ENCODE results near the gene RBBP9.
A peak's percentile ranks its signal among the peaks of the same experiment; 100 is the strongest.
"Not testable (repeated sequence)": the region's sequence is repeated elsewhere in the genome, so short reads cannot be mapped to it uniquely, and the experiment has no call there.

RBBP9 gene

DNA sequence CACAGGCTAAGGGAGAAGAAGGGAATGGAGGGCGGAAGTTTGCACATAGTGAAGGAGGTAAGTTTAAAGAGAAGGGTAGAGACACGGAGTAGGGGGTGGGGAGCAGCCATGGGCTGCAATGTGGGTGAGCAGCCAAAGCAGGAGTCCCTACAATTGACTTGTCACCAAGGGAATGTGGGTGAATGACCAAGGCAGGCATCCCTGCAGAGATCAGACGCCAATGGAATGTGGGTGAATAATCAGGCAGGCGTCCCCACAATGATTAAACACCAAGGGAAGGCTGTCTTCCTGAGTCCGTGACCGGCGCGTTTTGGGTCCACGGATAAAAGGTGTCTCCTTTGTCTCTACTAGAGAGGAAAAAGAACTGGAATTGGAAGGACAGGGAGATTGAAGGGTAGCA, 25.0 kb upstream of the RBBP9 start:
- H3K9ac ChIP-seq (ENCODE audit: low read depth, low read length); H3K4me1 ChIP-seq (ENCODE audit: insufficient read depth, low read length); H3K9me3 ChIP-seq (ENCODE audit: control insufficient read depth, insufficient read depth, low read length): not testable (repeated sequence)
- peaks cover 21% of the 10 kb centered on the region for H3K36me3 ChIP-seq (ENCODE audit: insufficient read depth, low read length)

DNA sequence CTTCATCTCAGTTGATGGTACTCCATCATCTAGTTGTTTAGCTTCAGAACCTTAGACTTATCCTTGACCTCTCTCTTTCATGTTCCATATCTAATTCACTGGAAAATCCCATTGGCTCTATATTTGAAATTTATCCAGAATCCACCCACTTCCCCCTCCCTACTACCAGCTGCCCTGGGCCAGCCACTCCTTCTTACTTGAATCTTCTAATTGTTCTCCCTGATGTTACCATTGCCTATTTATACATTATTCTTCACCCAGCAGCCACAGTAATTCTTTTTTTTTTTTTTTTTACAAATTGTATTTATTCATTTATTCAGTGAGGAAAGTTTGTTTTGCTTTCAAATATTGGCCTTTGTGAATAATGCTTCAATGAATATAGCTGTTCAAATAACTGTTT, 18.9 kb upstream of the RBBP9 start:
- Histone ChIP-seq H3K9ac (ENCODE audit: low read depth, low read length) (no peak overlapping the region), H3K9me3 (ENCODE audit: control insufficient read depth, insufficient read depth, low read length) (no peaks in the 10 kb centered on the region), H3K36me3 (ENCODE audit: insufficient read depth, low read length) (peaks cover 9% of the 10 kb centered on the region), H3K4me1 (ENCODE audit: insufficient read depth, low read length) (no peaks in the 10 kb centered on the region)

DNA sequence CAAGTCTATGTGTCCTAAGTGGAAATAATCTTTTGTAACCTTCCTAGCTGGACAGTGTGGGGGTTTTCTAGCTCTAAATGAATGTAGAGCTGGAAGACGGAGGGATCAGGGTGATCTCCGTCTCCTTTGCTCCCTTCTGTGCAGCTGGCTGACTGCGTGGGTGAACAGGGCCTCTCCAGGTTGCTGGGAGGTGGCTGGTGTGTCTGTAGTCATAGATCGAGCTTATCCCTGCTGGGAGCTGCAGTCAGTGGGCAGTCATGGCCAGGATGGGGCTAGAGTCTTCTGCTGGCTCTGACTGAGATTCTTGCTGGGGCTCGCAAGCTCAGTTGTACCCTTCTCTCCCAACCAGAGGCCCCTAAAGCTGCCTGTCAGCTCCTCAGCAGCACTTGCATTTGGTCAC, 17.1 kb upstream of the RBBP9 start:
- Histone ChIP-seq H3K4me1 (ENCODE audit: insufficient read depth, low read length) (no peaks in the 10 kb centered on the region), H3K9me3 (ENCODE audit: control insufficient read depth, insufficient read depth, low read length) (no peaks in the 10 kb centered on the region), H3K9ac (ENCODE audit: low read depth, low read length) (no peak overlapping the region), H3K36me3 (ENCODE audit: insufficient read depth, low read length) (peaks cover 12% of the 10 kb centered on the region)

DNA sequence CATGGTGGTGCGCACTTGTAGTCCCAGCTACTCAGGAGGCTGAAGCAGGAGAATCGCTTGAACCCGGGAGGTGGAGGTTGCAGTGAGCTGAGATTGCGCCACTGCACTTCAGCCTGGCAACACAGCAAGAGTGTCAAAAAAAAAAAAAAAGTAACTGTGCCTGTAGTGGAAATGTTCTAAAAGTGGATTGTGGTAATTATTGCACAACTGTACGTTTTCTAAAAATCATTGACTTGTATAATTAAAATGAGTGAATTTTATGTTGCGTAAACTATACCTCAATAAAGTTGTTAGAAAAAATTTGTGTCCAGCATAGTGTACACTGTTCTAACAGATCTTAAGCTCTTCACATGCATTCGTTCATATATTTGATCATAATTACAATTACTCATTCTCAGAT, 16.2 kb upstream of the RBBP9 start:
- H3K9me3 ChIP-seq (ENCODE audit: control insufficient read depth, insufficient read depth, low read length): no peaks in the 10 kb centered on the region
- peaks cover 12% of the 10 kb centered on the region for H3K36me3 ChIP-seq (ENCODE audit: insufficient read depth, low read length)
- no peaks in the 10 kb centered on the region for H3K4me1 ChIP-seq (ENCODE audit: insufficient read depth, low read length)
- H3K9ac ChIP-seq (ENCODE audit: low read depth, low read length): no peak overlapping the region

DNA sequence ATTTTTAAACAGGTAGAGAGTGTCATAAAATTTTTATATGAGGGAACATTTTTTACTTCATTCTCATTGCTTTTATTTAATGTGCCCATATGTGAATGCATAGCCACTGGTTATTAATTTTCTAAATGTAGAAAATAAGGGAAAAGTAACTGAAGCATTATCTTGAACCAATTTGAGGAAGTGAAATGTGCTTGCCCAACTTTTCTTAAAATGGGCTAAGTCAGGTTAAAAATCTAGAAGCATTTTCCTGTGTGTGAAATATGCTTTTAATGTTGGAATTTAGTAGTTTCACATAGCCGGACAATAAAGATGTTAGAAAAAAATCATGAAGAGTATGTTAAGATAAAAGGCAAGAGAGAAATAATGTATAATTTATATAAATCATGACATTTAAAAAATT, 14.5 kb upstream of the RBBP9 start:
- peaks cover 12% of the 10 kb centered on the region for H3K36me3 ChIP-seq (ENCODE audit: insufficient read depth, low read length)
- H3K9me3 ChIP-seq (ENCODE audit: control insufficient read depth, insufficient read depth, low read length): no peaks in the 10 kb centered on the region
- H3K9ac ChIP-seq (ENCODE audit: low read depth, low read length): no peak overlapping the region
- H3K4me1 ChIP-seq (ENCODE audit: insufficient read depth, low read length): no peaks in the 10 kb centered on the region

DNA sequence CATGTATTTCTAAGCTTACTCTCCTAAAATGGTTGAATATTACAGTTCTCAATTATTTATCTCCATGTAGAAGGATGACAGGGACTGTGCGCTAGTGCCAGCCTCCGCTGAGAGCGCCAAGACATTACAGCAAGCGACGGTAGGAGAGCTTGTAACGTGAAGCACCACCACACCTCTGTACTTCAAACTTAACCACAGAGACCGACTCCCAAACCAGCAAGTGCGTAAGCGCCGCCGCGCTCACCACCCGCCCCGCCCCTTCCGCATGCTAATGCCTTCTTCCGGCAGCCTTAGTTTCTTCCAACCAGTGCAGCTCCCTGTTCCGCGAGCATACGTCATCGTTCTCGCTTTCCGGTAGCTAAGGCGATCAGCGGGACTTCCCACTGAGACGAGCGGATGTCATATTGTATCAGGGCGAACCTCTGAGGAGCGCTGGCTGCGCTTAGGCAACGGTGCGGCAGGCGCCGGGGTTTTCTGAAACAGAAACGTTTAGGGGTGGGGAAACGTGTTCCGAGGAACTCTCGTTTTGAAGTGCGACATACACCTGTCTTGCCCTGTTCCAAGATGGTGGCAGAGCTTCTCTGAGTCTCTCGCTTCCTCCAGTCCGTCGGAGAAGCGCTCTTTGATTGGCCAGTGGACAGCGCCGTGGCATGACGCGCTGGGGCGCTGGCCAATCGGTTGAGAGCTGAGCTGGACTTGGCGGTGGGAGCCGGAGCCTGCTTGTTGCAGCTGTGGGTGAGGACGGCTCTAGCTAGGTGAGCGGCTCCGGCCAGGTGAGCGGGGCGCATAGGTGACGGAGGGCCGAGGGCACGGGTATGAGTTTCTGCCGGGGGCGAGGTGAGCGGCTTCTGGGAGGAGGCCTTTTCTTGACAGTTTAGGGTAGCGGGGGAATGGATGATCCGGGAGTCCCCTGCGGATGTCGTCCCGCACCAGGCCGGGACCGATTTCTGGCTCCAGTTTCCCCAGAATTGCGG, 10.5 kb upstream of the RBBP9 start, which contains the start of gene SEC23B:
TSS of gene SEC23B (plus strand) at position 723 of the 974 bp plus-strand sequence. CDS start 2,896 bp downstream, outside the sequence.
- H3K9ac ChIP-seq (ENCODE audit: low read depth, low read length): peak within 1 kb of the TSS; percentile 90
- H3K4me1 ChIP-seq (ENCODE audit: insufficient read depth, low read length): no peaks in the 10 kb centered on the region
- no peaks in the 10 kb centered on the region for H3K9me3 ChIP-seq (ENCODE audit: control insufficient read depth, insufficient read depth, low read length)
- H3K36me3 ChIP-seq (ENCODE audit: insufficient read depth, low read length): 0 out of 2 replicates have a peak, but pooled peaks cover 4% of the 10 kb centered on the region

DNA sequence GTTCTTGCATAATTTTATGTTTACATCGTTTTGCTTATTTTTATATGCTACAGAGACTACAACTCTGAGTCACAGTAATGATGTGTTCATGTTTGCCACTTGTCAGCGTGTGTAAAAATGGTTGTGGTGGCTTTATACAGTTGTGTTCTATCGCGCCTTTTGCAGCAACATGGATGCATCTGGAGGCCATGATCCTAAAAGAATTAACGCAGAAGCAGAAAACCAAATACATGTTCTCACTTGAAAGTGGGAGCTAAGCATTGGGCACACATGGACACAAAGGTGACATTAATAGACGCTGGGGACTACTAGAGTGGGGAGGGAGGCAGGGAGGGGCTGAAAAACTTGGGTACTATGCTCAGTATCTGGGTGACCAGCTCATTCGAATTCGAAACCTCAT, 9.7 kb upstream of the RBBP9 start:
- Histone ChIP-seq H3K9me3 (ENCODE audit: control insufficient read depth, insufficient read depth, low read length) (no peaks in the 10 kb centered on the region), H3K36me3 (ENCODE audit: insufficient read depth, low read length) (0 out of 2 replicates have a peak, but pooled peaks cover 4% of the 10 kb centered on the region), H3K9ac (ENCODE audit: low read depth, low read length) (peak overlapping the region; percentile 90), H3K4me1 (ENCODE audit: insufficient read depth, low read length) (no peaks in the 10 kb centered on the region)

DNA sequence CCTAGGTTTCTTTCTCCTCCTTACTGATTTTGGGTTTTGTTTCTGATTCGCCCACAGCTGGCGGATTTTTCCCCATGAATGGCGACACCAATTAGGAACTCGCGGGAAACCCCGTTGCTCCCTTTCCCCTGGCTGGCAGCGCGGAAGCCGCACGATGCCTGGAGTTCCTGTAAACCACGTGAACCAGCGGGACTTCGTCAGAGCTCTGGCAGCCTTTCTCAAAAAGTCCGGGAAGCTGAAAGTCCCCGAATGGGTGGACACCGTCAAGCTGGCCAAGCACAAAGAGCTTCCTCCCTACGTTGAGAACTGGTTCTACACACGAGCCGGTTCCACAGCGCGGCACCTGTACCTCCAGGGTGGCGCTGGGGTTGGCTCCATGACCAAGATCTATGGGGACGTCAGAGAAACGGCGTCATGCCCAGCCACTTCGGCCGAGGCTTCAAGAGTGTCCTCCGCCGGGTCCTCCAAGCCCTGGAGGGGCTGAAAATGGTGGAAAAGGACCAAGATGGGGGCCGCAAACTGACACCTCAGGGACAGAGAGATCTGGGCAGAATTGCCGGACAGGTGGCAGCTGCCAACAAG, 7.5 kb upstream of the RBBP9 start:
- H3K9me3 ChIP-seq (ENCODE audit: control insufficient read depth, insufficient read depth, low read length): no peaks in the 10 kb centered on the region
- no peak overlapping the region for H3K9ac ChIP-seq (ENCODE audit: low read depth, low read length)
- H3K4me1 ChIP-seq (ENCODE audit: insufficient read depth, low read length): no peaks in the 10 kb centered on the region
- no peaks in the 10 kb centered on the region for H3K36me3 ChIP-seq (ENCODE audit: insufficient read depth, low read length)

DNA sequence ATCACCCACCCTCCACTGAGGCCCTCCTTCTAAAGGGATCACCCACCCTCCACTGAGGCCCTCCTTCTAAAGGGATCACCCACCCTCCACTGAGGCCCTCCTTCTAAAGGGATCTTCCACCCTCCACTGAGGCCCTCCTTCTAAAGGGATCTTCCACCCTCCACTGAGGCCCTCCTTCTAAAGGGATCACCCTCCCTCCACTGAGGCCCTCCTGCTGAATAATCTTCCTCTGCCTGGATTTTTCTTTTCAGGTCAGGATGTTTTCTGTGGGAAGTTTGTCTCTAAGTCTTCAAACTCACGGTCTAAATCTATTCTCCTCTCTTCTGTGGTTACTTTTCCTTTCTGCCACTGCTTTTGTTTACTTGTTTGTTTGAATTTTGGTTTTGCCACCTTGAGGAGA, 4.6 kb upstream of the RBBP9 start:
- not testable (repeated sequence) for H3K4me1 ChIP-seq (ENCODE audit: insufficient read depth, low read length); H3K36me3 ChIP-seq (ENCODE audit: insufficient read depth, low read length); H3K9ac ChIP-seq (ENCODE audit: low read depth, low read length); H3K9me3 ChIP-seq (ENCODE audit: control insufficient read depth, insufficient read depth, low read length)

DNA sequence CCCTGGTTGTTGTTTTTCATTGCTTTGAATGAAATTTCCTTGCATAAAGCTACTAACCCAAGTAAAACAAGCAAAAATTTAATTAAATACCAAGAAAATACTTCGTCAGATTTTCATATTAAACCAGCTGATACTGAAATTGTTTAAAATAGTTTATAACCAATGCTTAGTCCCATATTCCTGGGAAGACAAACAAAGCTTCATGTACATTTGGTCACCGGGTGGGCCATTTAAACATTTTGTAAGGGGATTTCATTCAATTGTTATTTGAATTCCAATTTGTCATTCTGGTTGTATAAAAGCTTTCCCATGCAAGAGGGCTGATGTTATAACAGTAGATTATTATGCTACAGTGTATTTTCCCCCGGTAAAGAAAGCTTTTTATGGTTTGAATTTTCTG, 578 bp upstream of the RBBP9 start:
- Histone ChIP-seq H3K36me3 (ENCODE audit: insufficient read depth, low read length) (no peaks in the 10 kb centered on the region), H3K4me1 (ENCODE audit: insufficient read depth, low read length) (peaks cover 5% of the 10 kb centered on the region), H3K9me3 (ENCODE audit: control insufficient read depth, insufficient read depth, low read length) (no peaks in the 10 kb centered on the region), H3K9ac (ENCODE audit: low read depth, low read length) (peak overlapping the region; percentile 98)

DNA sequence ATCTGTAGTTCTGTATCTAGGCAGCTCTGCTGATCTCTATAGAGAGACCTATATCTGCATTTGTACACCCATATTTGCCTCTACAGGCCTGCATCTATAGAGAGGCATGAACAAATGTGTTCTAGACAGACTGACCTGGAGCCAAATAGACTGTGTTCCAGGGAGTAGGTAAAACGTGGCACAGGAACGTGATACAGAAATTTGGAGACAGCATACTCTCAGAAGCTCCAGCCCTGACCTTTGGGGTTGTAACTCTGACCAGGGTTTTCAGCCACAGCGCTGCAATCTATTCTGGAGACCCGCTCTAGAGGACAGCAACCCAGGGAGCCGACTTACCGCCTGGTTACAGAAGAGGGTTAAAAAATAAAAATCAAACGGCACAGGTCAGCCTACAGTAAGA, 983 bp downstream of the RBBP9 start:
- H3K9me3 ChIP-seq (ENCODE audit: control insufficient read depth, insufficient read depth, low read length): no peaks in the 10 kb centered on the region
- peak overlapping the region; percentile 98; the same call in 1 of the 2 replicates for H3K9ac ChIP-seq (ENCODE audit: low read depth, low read length)
- H3K4me1 ChIP-seq (ENCODE audit: insufficient read depth, low read length): peaks cover 5% of the 10 kb centered on the region
- no peaks in the 10 kb centered on the region for H3K36me3 ChIP-seq (ENCODE audit: insufficient read depth, low read length)

DNA sequence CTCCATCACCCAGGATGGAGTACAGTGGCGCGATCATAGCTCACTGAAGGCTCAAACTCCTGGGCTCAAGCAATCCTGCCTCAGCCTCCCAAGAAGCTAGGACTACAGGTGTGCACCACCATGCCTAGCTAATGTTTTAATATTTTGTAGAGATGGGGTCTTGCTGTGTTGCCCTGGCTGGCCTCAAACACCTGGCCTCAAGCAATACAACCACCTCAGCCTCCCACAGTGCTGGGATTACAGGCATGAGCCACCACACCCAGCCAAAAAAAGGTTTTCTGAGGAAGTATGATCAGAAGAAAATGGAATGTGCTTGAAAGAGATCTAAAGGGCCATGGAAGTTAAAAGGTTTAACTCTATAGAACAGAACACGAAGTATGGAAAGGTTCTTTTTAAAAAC, 8.7 kb downstream of the RBBP9 start:
- H3K9ac ChIP-seq (ENCODE audit: low read depth, low read length): no peak overlapping the region
- no peaks in the 10 kb centered on the region for H3K9me3 ChIP-seq (ENCODE audit: control insufficient read depth, insufficient read depth, low read length)
- peaks cover 2% of the 10 kb centered on the region; the same call in 1 of the 2 replicates for H3K36me3 ChIP-seq (ENCODE audit: insufficient read depth, low read length)
- no peaks in the 10 kb centered on the region for H3K4me1 ChIP-seq (ENCODE audit: insufficient read depth, low read length)

DNA sequence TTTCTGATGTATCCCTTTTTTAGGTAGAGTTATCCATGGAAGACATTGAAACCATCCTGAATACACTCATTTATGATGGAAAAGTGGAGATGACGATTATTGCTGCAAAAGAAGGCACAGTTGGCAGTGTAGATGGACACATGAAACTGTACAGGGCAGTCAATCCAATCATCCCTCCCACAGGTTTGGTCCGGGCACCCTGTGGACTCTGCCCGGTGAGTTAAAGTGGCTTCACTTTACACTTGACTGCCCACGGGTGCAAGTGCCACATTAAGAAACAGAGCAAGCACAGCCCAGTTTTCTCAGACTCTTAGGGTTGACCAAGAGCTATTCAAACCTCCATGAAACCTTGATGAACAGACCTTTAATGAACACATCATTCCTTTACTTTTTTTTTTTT, 15.4 kb downstream of the RBBP9 start:
- H3K9me3 ChIP-seq (ENCODE audit: control insufficient read depth, insufficient read depth, low read length): no peaks in the 10 kb centered on the region
- peaks cover 7% of the 10 kb centered on the region for H3K36me3 ChIP-seq (ENCODE audit: insufficient read depth, low read length)
- no peaks in the 10 kb centered on the region for H3K4me1 ChIP-seq (ENCODE audit: insufficient read depth, low read length)
- H3K9ac ChIP-seq (ENCODE audit: low read depth, low read length): no peak overlapping the region

DNA sequence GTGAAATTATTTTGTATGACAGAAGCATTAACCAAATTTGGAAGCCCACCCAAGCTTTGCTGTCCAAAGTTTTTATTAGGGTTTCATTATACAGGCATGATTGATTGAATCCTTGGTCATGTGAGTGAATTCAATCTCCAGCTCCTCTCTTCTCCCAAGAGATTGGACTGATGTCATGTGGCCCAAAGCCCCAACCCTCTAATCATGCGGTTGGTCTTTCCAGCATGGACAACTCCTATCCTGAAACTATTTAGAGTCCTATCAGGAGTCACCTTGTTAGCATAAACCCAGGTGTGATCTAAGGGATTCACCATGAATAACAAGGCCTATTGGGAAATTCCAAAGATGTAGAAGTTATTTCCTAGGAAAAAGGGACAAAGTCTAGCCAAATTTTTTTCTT, 19.2 kb downstream of the RBBP9 start:
- Histone ChIP-seq H3K9ac (ENCODE audit: low read depth, low read length) (no peak overlapping the region), H3K36me3 (ENCODE audit: insufficient read depth, low read length) (peaks cover 20% of the 10 kb centered on the region), H3K9me3 (ENCODE audit: control insufficient read depth, insufficient read depth, low read length) (no peaks in the 10 kb centered on the region), H3K4me1 (ENCODE audit: insufficient read depth, low read length) (no peaks in the 10 kb centered on the region)

DNA sequence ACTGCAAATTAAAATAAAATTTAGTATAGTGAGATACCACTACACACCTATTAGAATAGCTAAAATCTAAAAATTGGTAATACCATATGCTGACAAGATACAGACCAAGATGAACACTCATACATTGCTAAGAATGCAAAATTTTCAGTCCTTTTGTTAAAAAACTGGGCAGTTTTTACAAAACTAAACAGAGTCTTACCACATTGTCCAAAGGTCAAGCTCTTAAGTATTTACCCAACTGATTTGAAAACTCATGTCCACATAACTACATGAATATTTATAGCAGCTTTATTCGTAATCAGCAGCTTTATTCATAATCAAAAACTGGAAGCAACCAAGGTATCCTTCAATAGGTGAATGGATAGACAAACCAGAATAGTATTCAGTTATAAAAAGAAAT, 19.8 kb downstream of the RBBP9 start:
- no peak overlapping the region for H3K9ac ChIP-seq (ENCODE audit: low read depth, low read length)
- no peaks in the 10 kb centered on the region for H3K9me3 ChIP-seq (ENCODE audit: control insufficient read depth, insufficient read depth, low read length)
- H3K4me1 ChIP-seq (ENCODE audit: insufficient read depth, low read length): no peaks in the 10 kb centered on the region
- peaks cover 20% of the 10 kb centered on the region for H3K36me3 ChIP-seq (ENCODE audit: insufficient read depth, low read length)
